Measurements from ENCODE around the gene ZMIZ1.

ZMIZ1 gene

GRCh38 chr10:79326361-79327089 lies 257.8 kb downstream of the ZMIZ1 start:
- no peak overlapping the region for H2BK15ac ChIP-seq (ENCODE audit: low read depth, poor library complexity, severe bottlenecking)
- no peak overlapping the region for H3K27ac ChIP-seq (ENCODE audit: low read length, poor library complexity, severe bottlenecking)
- peak overlapping the region in 1 of 2 experiments; percentile 82 for H3K14ac ChIP-seq (ENCODE audit: low read length in 2 of 2)
- no peak overlapping the region for H3K4ac ChIP-seq (ENCODE audit: low read depth in 1 of 2, low read length in 2 of 2)
- H3K23ac ChIP-seq (ENCODE audit: low read length in 2 of 2), result no peak overlapping the region
- H2BK5ac ChIP-seq (ENCODE audit: low read depth, low read length, poor library complexity, severe bottlenecking), result no peak overlapping the region
- H3K9me3 ChIP-seq (ENCODE audit: control insufficient read depth, low read length), result no peaks in the 10 kb centered on the region
- H4K8ac ChIP-seq (ENCODE audit: low read length), result no peak overlapping the region
- no peak overlapping the region for H2AK5ac ChIP-seq (ENCODE audit: low read length, severe bottlenecking)
- no peak overlapping the region for H3K4me2 ChIP-seq (ENCODE audit: low read length, poor library complexity, severe bottlenecking)
- peaks cover 26% of the 10 kb centered on the region for H3K4me1 ChIP-seq (ENCODE audit: control insufficient read depth, insufficient read depth, low read depth, low read length)
- 71% methylated on average over 3 of the region's 3 CpGs for WGBS
- no peak overlapping the region for H2AFZ ChIP-seq (ENCODE audit: low read depth, low read length)
- peak overlapping the region in 1 of 2 experiments; percentile 27 for H2BK12ac ChIP-seq (ENCODE audit: low read length in 2 of 2)
- H3K27me3 ChIP-seq (ENCODE audit: control insufficient read depth in 1 of 2, insufficient read depth in 1 of 2, low read length in 2 of 2), result no peaks in the 10 kb centered on the region
- H3K4me3 ChIP-seq (ENCODE audit: insufficient read depth in 1 of 2, low read depth in 1 of 2, low read length in 2 of 2), result no peak overlapping the region
- DNase-seq, result no peak
- H2BK120ac ChIP-seq (ENCODE audit: low read depth, low read length), result no peak overlapping the region
- H3K18ac ChIP-seq (ENCODE audit: low read depth in 1 of 2, low read length in 2 of 2), result no peak overlapping the region
- H4K91ac ChIP-seq (ENCODE audit: low read length), result no peak overlapping the region
- no peak overlapping the region for H3K9ac ChIP-seq (ENCODE audit: low read length)
- H3K36me3 ChIP-seq (ENCODE audit: control insufficient read depth in 1 of 2, insufficient read depth in 2 of 2, low read depth in 1 of 2, low read length in 2 of 2), result no peaks in the 10 kb centered on the region
- no peaks in the 10 kb centered on the region for H3K79me1 ChIP-seq (replicated peaks; ENCODE audit: low read length, poor library complexity, severe bottlenecking)

DNA sequence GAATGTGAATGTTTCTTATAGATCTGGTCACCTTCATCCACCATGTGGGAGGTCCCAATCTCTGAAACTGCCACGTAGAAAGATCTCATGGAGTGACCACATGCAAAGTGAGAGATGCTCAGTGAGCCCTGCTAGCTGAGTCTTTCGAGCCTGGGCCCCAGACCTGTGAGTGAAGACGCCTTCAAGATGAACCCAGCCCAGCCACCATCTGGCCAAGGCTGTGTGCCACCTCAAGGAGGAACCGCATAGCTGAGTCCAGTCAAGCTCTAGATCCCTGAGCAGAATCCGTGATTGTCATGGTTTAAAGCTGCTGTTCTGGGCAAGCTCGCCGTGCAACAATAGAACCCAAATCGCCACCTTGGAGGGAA lies 258.3 kb downstream of the ZMIZ1 start:
- Histone ChIP-seq H4K8ac (ENCODE audit: low read length) (no peak overlapping the region), H3K18ac (ENCODE audit: low read depth in 1 of 2, low read length in 2 of 2) (no peak overlapping the region), H3K9me3 (ENCODE audit: control insufficient read depth, low read length) (no peaks in the 10 kb centered on the region), H3K27me3 (ENCODE audit: control insufficient read depth in 1 of 2, insufficient read depth in 1 of 2, low read length in 2 of 2) (no peaks in the 10 kb centered on the region), H3K23ac (ENCODE audit: low read length in 2 of 2) (no peak overlapping the region), H3K4me1 (ENCODE audit: control insufficient read depth, insufficient read depth, low read depth, low read length) (peaks cover 28% of the 10 kb centered on the region), H2AK5ac (ENCODE audit: low read length, severe bottlenecking) (no peak overlapping the region), H3K27ac (ENCODE audit: low read length, poor library complexity, severe bottlenecking) (no peak overlapping the region), H3K4ac (ENCODE audit: low read depth in 1 of 2, low read length in 2 of 2) (no peak overlapping the region), H2BK120ac (ENCODE audit: low read depth, low read length) (no peak overlapping the region), H4K91ac (ENCODE audit: low read length) (no peak overlapping the region), H3K79me1 (replicated peaks; ENCODE audit: low read length, poor library complexity, severe bottlenecking) (no peaks in the 10 kb centered on the region), H2BK5ac (ENCODE audit: low read depth, low read length, poor library complexity, severe bottlenecking) (no peak overlapping the region), H2AFZ (ENCODE audit: low read depth, low read length) (no peak overlapping the region), H3K14ac (ENCODE audit: low read length in 2 of 2) (no peak overlapping the region), H3K4me2 (ENCODE audit: low read length, poor library complexity, severe bottlenecking) (no peak overlapping the region), H2BK15ac (ENCODE audit: low read depth, poor library complexity, severe bottlenecking) (no peak overlapping the region), H3K4me3 (ENCODE audit: insufficient read depth in 1 of 2, low read depth in 1 of 2, low read length in 2 of 2) (no peak overlapping the region), H3K36me3 (ENCODE audit: control insufficient read depth in 1 of 2, insufficient read depth in 2 of 2, low read depth in 1 of 2, low read length in 2 of 2) (no peaks in the 10 kb centered on the region), H2BK12ac (ENCODE audit: low read length in 2 of 2) (no peak overlapping the region), H3K9ac (ENCODE audit: low read length) (no peak overlapping the region)
- no peak for DNase-seq
- WGBS, result 84% methylated on average over 8 of the region's 8 CpGs

GRCh38 chr10:79328147-79328701 lies 259.5 kb downstream of the ZMIZ1 start:
- Histone ChIP-seq H3K9ac (ENCODE audit: low read length) (no peak overlapping the region), H3K4me3 (ENCODE audit: insufficient read depth in 1 of 2, low read depth in 1 of 2, low read length in 2 of 2) (no peak overlapping the region), H4K91ac (ENCODE audit: low read length) (no peak overlapping the region), H4K8ac (ENCODE audit: low read length) (no peak overlapping the region), H2BK120ac (ENCODE audit: low read depth, low read length) (no peak overlapping the region), H2AFZ (ENCODE audit: low read depth, low read length) (no peak overlapping the region), H2AK5ac (ENCODE audit: low read length, severe bottlenecking) (no peak overlapping the region), H3K4ac (ENCODE audit: low read depth in 1 of 2, low read length in 2 of 2) (no peak overlapping the region), H3K14ac (ENCODE audit: low read length in 2 of 2) (peak overlapping the region in 1 of 2 experiments; percentile 67), H3K18ac (ENCODE audit: low read depth in 1 of 2, low read length in 2 of 2) (no peak overlapping the region), H3K23ac (ENCODE audit: low read length in 2 of 2) (no peak overlapping the region), H2BK15ac (ENCODE audit: low read depth, poor library complexity, severe bottlenecking) (no peak overlapping the region), H2BK12ac (ENCODE audit: low read length in 2 of 2) (no peak overlapping the region), H3K4me2 (ENCODE audit: low read length, poor library complexity, severe bottlenecking) (no peak overlapping the region), H3K79me1 (replicated peaks; ENCODE audit: low read length, poor library complexity, severe bottlenecking) (no peaks in the 10 kb centered on the region), H3K36me3 (ENCODE audit: control insufficient read depth in 1 of 2, insufficient read depth in 2 of 2, low read depth in 1 of 2, low read length in 2 of 2) (no peaks in the 10 kb centered on the region), H3K9me3 (ENCODE audit: control insufficient read depth, low read length) (no peaks in the 10 kb centered on the region), H2BK5ac (ENCODE audit: low read depth, low read length, poor library complexity, severe bottlenecking) (no peak overlapping the region), H3K4me1 (ENCODE audit: control insufficient read depth, insufficient read depth, low read depth, low read length) (peaks cover 21% of the 10 kb centered on the region), H3K27ac (ENCODE audit: low read length, poor library complexity, severe bottlenecking) (no peak overlapping the region), H3K27me3 (ENCODE audit: control insufficient read depth in 1 of 2, insufficient read depth in 1 of 2, low read length in 2 of 2) (no peaks in the 10 kb centered on the region)
- 96% methylated on average over 6 of the region's 6 CpGs for WGBS
- no peak for DNase-seq

DNA sequence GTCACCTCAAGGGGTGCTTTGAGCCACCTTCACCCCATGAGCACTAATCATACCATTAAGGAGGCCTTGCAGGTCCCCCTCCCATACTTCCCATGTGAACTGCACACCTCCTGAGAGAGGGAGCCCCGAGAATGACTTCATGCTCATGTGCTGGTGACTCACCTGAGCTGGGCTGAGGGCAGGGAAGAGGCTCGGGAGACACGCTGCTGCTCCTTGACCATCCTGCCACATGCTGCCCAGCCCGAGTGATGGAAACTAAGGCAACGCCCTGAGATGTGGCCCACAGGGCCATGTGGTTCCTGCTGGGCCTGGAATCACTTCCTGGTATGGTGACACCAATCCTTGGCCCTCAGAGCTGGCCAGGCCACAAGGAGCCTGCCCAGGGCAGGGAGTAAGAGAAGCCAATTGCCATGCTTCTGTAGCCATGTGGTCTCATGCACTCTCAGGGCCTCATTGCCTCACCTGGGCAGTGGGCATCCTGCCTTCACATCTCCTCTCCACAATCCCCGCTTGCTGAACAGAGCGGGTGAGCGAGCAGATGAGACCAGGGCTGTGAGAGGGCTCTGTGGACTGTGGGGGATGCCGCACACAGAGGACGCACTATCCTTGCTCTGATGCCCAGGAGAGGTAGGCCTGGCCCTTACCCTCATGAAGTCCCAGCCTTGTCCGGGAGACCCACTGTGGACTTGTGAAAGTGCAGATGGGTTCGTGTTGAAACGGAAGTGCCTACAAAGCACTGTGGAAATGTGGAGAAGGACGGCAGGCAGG lies 260.2 kb downstream of the ZMIZ1 start:
- no peak overlapping the region for H3K23ac ChIP-seq (ENCODE audit: low read length in 2 of 2)
- H3K9ac ChIP-seq (ENCODE audit: low read length), result no peak overlapping the region
- H3K27ac ChIP-seq (ENCODE audit: low read length, poor library complexity, severe bottlenecking), result no peak overlapping the region
- no peak overlapping the region for H2BK15ac ChIP-seq (ENCODE audit: low read depth, poor library complexity, severe bottlenecking)
- H3K27me3 ChIP-seq (ENCODE audit: control insufficient read depth in 1 of 2, insufficient read depth in 1 of 2, low read length in 2 of 2), result no peaks in the 10 kb centered on the region
- peak; percentile 50 for DNase-seq
- no peaks in the 10 kb centered on the region for H3K9me3 ChIP-seq (ENCODE audit: control insufficient read depth, low read length)
- H2AK5ac ChIP-seq (ENCODE audit: low read length, severe bottlenecking), result no peak overlapping the region
- H2AFZ ChIP-seq (ENCODE audit: low read depth, low read length), result no peak overlapping the region
- no peaks in the 10 kb centered on the region for H3K36me3 ChIP-seq (ENCODE audit: control insufficient read depth in 1 of 2, insufficient read depth in 2 of 2, low read depth in 1 of 2, low read length in 2 of 2)
- H2BK120ac ChIP-seq (ENCODE audit: low read depth, low read length), result no peak overlapping the region
- H3K4me3 ChIP-seq (ENCODE audit: insufficient read depth in 1 of 2, low read depth in 1 of 2, low read length in 2 of 2), result no peak overlapping the region
- 91% methylated on average over 14 of the region's 14 CpGs for WGBS
- H4K91ac ChIP-seq (ENCODE audit: low read length), result no peak overlapping the region
- H2BK5ac ChIP-seq (ENCODE audit: low read depth, low read length, poor library complexity, severe bottlenecking), result no peak overlapping the region
- H3K79me1 ChIP-seq (replicated peaks; ENCODE audit: low read length, poor library complexity, severe bottlenecking), result no peaks in the 10 kb centered on the region
- no peak overlapping the region for H4K8ac ChIP-seq (ENCODE audit: low read length)
- peak overlapping the region in 1 of 2 experiments; percentile 23 for H2BK12ac ChIP-seq (ENCODE audit: low read length in 2 of 2)
- H3K18ac ChIP-seq (ENCODE audit: low read depth in 1 of 2, low read length in 2 of 2), result no peak overlapping the region
- H3K4ac ChIP-seq (ENCODE audit: low read depth in 1 of 2, low read length in 2 of 2), result no peak overlapping the region
- no peak overlapping the region for H3K4me2 ChIP-seq (ENCODE audit: low read length, poor library complexity, severe bottlenecking)
- no peak overlapping the region for H3K14ac ChIP-seq (ENCODE audit: low read length in 2 of 2)
- H3K4me1 ChIP-seq (ENCODE audit: control insufficient read depth, insufficient read depth, low read depth, low read length), result peaks cover 19% of the 10 kb centered on the region

Measured in mesenchymal stem cell (in vitro differentiated cells and primary cell).